HG02678 (cell line): ENCODE measurements around the gene ZNF587B.
"Not testable (repeated sequence)": the region's sequence is repeated elsewhere in the genome, so short reads cannot be mapped to it uniquely, and the experiment has no call there.

Source experiments
- ATAC-seq: cut with Tn5 transposase; IDR thresholded peaks from one replicate; pipeline ENCODE4 v1.9.1; 2021; ENCODE audit warnings: mild to moderate bottlenecking, moderate library complexity; ENCODE audit not compliant: unreplicated experiment

The ZNF587B gene

DNA sequence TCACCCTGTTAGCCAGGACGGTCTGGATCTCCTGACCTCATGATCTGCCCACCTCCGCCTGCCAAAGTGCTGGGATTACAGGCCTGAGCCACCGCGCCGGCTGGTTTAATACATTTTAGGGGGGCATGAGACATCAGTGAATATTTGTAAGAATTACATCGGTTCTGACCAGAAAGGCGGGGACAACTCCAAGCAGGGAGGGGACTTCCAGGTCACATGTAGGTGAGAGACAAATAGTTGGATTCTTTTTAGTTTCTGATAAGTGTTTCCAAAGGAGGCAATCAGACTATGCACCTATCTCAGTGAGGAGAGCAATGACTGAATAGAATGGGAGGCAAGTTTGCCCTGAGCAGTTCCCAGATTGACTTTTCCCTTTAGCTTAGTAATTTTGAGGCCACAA lies 11.7 kb upstream of the ZNF587B start:
- ATAC-seq, result no peak

DNA sequence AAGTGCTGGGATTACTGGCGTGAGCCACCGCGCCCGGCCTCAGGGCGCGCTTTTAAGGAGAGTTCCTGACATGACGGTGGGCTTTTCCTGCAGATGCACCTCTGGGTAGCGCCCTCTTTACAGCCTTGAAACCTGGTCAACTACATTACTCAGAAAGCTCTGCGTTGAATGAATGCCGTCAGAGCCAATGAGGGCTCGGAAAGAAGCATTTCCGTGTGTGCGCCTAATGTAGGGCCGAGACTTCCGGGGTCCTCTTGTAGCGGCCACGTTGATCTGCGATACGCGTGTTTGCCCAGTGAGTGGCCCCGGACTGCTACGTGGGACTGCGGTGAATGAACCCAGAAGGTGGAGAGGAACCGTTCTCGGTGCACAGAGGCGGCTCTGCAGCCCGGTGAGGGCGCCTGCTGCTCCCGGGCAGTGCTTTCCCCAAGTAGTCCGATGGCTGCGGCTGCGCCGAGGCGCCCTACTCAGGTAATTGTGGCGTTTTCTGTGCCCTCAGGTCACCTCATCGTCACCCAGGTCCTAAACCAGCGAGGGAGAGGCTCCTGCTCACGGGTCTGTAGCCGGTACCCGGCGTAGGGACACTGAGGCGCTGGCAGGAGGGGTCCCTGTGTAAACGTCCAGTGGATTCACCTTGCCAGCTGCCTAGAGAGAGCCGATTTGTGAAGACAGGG lies 10.5 kb upstream of the ZNF587B start:
- ATAC-seq, result peak; percentile 87

DNA sequence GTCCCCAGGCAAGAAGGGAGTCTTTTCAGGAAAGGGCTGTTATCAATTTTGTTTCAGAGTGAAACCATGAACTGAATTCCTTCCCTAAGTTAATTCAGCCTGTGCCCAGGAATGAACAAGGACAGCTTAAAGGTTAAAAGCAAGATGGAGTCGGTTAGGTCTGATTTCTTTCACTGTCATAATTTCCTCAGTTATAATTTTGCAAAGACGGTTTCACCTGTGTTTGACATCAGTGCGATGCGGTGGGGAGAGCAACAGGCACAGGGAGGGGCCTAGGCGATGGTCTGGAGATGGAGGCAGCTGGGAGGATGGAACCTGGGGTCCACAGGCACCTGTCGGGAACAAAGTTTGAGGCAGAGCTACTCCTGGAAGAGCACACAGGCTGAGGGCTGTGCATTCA lies 9.5 kb upstream of the ZNF587B start:
- ATAC-seq, result no peak

DNA sequence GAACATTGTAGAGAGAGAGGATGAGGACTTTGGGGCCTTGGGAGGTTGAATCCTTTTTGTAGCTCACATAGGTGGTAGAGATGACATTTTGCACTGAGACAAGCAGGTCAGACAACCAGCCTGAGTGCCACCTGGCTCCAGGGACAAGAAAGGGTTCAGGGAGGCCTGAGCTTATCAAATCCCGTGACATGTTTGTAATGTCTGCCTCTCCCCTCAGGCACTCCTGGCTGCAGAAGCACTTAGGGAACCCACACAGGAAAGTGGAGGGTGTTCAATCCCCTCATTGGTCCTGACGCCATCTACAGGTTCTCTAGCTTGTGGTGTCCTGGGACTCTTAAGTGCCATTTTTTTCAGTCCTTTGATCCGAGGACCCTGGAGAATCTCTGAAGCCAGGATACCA lies 9.0 kb upstream of the ZNF587B start:
- ATAC-seq, result not testable (repeated sequence)

DNA sequence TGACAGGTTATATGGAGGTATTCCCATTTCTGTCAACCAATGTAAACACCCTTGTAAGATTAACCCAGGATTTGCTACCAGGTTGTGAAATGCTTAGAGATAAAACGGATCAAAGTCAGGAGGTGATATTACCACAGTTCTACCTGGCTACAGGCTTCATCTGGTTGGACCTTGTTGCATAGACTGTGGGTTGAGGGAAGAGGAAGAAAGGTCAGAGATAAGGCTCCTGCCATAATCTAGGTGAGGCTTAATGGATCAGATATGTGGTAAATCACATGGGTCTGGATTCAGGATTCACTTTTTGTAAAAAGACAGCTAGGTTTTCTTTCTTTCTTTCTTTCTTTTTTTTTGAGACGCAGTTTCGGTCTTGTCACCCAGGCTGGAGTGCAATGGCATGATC lies 8.6 kb upstream of the ZNF587B start:
- ATAC-seq, result not testable (repeated sequence)

DNA sequence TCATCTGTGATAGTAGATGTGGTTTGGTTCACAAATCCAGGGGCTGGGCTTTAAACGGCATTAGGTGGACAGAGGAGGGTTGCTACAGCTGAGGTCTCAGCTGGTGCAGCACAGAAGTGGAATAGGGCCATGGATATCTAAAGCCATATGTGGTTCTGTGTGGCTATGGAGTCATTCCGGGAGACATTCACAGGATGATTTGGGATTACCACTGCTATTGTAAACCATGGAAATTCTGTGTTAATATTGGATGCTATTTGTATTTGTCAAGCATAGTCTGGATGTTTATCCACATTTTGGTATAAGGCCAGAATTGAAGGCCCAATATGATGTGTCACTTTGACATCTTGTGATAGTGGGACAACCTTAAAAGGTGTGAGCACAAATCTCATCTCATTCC lies 6.9 kb upstream of the ZNF587B start:
- not testable (repeated sequence) for ATAC-seq

DNA sequence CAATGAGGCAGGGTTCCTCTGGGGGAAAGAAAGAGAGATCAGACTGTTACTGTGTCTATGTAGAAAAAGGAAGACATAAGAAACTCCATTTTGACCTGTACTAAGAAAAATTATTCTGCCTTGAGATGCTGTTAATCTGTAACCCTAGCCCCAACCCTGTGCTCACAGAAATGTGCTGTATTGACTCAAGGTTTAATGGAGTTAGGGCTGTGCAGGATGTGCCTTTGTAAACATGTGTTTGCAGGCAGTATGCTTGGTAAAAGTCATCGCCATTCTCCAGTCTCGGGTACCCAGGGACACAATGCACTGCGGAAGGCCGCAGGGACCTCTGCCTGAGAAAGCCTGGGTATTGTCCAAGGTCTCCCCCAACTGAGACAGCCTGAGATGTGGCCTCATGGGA lies 6.5 kb upstream of the ZNF587B start:
- ATAC-seq, result not testable (repeated sequence)

DNA sequence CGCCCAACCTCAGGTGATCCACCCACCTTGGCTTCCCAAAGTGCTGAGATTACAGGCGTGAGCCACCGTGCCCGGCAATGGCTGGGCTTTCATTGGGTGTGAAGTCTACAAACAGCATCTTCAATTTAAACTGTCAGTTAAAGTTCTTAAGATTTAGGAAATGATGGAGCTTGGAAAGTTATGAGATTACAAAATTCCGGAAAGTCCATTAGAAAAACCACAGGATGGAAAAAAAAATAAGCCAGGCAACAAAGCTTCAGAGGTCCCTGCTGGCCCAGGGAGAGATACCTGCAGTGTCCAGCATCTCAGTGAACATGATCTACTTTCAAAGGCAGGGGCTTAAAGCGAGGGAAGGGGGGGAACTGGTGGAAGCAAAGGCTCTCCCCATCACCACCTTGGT lies 4.6 kb upstream of the ZNF587B start:
- ATAC-seq, result no peak

DNA sequence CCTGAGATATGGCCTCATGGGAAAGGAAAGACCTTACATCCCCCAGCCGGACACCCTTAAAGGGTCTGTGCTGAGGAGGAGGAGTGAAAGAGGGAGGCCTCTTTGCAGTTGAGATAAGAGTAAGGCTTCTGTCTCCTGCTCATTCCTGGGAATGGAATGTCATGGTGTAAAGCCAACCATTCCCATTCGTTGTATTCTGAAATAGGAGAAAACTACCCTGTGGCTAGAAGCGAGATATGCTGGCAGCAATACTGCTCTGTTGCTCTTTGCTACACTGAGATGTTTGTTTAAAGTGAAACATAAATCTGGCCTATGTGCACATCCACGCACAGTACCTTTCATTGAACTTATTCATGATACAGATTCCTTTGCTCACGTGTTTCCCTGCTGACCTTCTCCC lies 783 bp upstream of the ZNF587B start:
- no peak for ATAC-seq

DNA sequence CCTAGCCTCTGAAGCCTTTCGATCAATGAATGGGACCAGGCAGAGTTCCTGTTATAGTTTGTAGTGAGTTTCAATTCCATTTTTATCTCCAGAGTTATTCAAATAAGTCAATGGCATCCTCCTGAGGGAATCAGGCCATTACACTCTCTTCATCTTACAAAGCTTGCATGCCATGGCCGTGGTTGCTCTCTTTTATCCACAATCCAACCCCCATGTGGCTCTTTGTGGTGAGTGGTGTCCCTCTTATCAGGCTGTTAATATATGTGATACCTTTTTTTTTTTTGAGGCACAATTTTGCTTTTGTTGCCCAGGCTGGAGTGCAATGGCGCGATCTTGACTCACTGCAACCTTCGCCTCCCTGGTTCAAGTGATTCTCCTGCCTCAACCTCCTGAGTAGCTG lies 6.9 kb downstream of the ZNF587B start:
- not testable (repeated sequence) for ATAC-seq

DNA sequence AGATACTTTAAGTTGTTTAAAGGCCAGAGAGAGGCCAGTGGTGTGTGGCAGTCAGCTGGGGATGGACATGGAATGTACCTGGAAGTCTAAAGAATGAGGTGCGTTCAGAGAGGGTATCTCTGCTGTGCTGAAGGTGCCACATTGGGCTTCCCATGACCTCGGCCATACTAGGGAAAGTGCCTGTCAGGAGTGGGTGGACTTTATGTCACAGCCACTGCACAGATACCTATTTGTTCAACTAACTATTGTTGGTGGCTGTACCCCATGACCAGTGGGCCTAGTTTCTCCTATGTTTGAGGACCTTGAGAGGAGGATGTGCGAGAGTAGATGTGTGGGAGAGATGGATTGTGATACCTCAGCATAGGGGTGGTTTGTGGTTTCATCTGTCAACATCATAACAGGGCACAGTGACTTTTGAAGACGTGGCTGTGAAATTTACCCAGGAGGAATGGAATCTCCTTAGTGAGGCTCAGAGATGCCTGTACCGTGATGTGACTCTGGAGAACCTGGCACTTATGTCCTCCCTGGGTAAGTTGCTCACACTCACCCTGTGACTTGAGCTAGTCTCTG lies 8.6 kb downstream of the ZNF587B start:
- ATAC-seq, result not testable (repeated sequence)

DNA sequence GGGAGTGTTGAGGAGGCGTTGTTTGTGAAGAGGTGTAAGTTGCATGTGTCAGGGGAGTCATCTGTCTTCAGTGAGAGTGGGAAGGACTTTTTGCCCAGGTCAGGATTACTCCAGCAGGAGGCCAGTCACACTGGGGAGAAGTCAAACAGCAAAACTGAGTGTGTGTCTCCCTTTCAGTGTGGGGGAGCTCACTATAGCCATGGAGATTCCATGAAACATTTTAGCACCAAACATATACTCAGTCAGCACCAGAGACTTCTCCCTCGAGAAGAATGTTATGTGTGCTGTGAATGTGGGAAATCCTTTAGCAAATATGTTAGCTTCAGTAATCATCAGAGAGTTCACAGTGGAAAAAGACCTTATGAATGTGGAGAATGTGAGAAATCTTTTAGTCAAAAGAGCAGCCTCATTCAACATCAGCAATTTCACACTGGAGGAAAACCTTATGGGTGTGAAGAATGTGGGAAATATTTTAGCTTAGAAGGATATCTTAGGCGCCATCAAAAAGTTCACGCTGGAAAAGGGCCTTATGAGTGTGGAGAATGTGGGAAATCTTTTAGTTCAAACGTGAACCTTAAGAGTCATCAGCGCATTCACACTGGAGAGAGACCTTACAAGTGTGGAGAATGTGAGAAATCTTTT lies 11.1 kb downstream of the ZNF587B start:
- ATAC-seq, result no peak

DNA sequence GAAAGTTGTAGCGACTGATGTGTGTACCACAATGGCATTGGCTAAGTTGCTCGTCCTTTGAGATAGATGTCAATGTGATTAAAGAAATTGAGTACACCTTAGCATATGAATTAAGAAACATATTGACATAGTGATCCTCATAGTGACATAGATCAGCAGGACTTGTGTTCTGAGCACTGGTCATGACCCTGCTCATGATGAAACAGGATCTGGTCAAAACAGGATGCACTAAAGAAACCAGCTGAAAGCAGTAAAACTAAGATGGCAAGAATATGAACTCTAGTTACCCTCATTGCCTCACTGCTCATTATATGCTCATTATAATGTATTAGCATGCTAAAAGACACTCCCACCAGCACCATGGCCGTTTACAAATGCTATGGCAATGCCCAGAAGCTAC lies 17.1 kb downstream of the ZNF587B start:
- ATAC-seq, result not testable (repeated sequence)

DNA sequence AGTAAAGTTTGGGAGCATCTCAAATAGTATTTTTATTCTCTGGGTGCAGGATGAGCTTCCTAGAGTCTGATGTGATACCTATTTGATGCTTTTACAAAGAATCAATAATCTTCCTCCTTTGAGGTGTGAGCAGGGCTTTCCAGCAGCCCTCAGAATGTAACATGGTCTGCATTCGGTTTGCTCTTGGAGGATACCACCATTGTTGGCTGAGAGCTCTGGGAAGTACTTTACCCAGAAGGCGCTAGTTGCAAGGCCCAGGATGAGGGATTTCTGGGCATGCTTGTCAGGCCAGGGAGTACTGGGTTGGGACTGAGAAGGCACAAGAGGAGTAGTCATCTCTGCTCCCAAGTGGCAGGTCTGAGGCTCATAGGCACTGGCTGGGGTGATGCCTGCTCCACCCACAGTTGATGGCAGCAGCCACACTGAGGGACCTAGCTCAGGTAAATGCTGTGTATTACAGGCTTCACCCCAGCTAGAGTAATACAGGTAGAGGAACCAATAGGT lies 19.1 kb downstream of the ZNF587B start:
- peak; percentile 22 for ATAC-seq

DNA sequence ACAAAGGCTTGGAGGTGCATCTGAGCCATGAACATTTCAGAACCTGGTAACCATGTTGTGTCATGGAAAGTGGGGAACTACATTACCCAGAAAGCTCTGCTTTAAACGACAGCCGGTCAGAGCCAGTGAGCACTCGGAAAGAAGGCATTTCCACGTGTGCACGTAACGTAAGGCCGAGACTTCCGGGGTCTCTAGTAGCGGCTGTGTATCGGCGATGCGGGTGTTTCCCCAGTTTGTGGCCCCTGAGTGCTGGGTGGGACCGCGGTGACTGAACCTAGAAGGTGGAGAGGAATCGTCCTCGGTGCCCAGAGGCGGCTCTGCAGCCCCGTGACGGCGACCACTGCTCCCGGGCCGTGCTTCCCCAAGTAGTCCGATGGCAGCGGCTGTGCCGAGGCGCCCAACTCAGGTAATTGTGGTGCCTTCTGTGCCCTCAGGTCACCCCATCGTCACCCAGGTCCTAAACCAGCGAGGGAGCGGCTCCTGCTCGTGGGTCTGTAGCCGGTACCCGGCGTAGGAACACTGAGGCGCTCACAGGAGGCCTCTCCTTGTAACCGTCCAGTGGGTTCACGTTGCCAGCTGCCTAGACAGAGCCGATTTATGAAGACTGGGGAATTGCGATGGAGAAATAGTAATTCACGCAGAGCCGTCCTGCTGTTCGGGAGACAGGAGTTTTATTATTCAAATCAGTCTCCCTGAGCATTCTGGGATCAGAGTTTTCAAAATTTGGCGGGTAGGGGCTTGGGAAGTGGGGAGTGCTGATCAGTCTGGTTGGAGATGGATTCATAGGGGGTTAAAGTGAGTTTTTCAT lies 19.8 kb downstream of the ZNF587B start, which contains the start of gene ZNF587:
TSS of gene ZNF587 (plus strand) at position 194 of the 808 bp plus-strand sequence. CDS start at position 374, 180 bp downstream.
- peak; percentile 97 for ATAC-seq

DNA sequence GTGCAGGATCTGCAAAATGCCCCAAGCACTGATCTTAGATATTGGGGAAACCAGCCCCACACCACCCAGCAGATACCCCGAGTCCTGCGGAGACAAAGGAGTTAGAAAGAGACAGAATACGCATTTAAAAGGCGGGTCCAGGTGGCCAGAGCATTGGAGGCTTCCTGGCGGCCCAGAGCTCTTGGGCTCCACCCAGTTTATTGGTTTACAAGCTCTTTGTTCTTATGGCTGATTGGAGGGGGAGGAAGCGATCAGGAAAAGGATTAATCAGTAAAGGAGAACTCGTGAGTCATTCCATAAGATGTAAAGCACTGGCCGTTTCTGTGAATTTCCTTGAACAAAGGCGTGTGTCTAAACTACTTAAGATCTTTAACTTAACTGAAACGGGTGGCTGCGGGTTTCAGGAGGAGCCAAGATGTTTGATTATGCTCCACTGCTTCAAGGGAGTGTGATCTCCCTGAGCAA lies 20.5 kb downstream of the ZNF587B start:
- no peak for ATAC-seq

DNA sequence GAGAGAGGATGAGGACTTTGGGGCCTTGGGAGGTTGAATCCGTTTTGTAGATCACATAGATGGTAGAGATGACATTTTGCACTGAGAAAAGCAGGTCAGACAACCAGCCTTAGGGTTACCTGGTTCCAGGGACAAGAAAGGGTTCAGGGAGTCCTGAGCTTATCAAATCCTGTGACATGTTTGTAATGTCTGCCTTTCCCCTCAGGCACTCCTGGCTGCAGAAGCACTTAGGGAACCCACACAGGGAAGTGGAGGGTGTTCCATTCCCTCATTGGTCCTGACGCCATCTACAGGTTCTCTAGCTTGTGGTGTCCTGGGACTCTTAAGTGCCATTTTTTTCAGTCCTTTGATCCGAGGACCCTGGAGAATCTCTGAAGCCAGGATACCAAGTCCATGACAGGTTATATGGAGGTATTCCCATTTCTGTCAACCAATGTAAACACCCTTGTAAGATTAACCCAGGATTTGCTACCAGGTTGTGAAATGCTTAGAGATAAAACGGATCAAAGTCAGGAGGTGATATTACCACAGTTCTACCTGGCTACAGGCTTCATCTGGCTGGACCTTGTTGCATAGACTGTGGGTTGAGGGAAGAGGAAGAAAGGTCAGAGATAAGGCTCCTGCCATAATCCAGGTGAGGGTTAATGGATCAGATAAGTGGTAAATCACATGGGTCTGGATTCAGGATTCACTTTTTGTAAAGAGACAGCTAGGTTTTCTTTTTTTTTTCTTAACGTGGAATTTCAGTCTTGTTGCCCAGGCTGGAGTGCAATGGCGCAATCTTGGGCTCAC lies 21.9 kb downstream of the ZNF587B start:
- ATAC-seq, result not testable (repeated sequence)

DNA sequence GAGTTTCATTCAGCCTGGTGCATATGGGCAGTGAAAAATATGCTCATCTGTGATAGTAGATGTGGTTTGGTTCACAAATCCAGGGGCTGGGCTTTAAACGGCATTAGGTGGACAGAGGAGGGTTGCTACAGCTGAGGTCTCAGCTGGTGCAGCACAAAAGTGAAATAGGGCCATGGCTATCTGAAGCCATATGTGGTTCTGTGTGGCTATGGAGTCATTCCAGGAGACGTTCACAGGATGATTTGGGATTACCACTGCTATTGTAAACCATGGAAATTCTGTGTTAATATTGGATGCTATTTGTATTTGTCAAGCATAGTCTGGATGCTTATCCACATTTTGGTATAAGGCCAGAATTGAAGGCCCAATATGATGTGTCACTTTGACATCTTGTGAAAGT lies 24.0 kb downstream of the ZNF587B start:
- ATAC-seq, result not testable (repeated sequence)

DNA sequence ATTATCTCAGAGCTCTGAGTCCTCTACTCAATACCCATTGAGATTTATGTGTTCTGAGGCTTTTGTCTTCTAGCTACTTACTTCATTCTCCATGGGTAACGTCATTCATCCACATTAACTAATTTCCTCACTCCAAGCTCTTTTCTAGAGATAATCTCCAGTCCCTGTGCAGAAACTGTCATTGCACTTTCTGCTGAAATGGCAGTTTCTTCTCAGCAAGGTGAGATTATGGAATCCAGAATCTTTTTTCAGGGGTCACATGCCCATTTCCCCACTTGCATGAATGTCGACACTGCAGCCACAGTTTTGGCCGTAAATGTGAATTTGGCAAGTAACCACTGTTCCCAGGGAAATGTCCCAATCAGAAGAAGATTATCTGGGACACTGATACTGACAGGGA lies 32.3 kb downstream of the ZNF587B start:
- ATAC-seq, result not testable (repeated sequence)

DNA sequence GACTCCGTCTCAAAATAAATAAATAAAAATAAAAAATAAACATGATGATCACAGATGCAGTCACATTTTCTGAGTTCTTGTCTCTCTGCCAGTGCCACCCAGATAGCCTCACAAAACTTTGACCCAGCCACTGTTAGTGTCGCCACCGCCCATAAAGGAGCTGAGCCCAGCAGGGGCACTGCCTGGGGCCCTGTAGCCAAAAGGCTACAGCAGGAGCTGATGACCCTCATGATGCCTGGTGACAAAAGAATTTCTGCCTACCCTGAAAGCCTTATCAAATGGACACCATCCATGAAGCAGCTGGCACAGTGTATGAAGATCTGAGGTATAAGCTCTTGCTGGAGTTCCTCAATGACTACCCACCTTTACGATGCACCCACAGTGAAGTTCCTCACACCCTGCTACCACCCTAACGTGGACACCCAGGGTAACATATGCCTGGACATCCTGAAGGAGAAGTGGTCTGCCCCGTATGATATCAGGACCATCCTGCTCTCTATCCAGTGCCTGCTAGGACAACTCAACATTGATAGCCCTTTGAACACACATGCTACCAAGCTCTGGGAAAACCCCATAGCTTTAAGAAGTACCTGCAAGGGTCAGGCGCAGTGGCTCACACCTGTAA lies 37.9 kb downstream of the ZNF587B start:
- ATAC-seq, result no peak
